ENCODE data around the gene PCDH20. TPM values are rescaled to one million over a fixed set of nuclear protein-coding genes. Genes with fewer than 3 reads are reported as not detected.

The PCDH20 gene
- polyA plus RNA-seq (2013, experiment 1 of 2): 0.10 TPM
- 0.12 TPM for polyA plus RNA-seq (2013, experiment 2 of 2)

- Histone ChIP-seq H4K8ac (ENCODE audit: low read depth, low read length) (no peak within 1 kb of the TSS), H3K18ac (ENCODE audit: low read length) (no peak within 1 kb of the TSS), H2AK5ac (ENCODE audit: low read depth, low read length) (no peak within 1 kb of the TSS), H3K9me3 (replicated peaks in 1 of 2; ENCODE audit: control insufficient read depth in 2 of 2, insufficient read depth in 1 of 2, low read depth in 1 of 2, low read length in 2 of 2) (no peaks in the 10 kb centered on the region), H3K4me2 (ENCODE audit: insufficient read depth, low read length, poor library complexity, severe bottlenecking) (peak within 1 kb of the TSS; percentile 79), H2BK15ac (ENCODE audit: low read length) (no peak within 1 kb of the TSS), H3K4ac (ENCODE audit: low read length) (no peak within 1 kb of the TSS), H3K9ac (ENCODE audit: low read depth, low read length, poor library complexity) (no peak within 1 kb of the TSS), H2BK12ac (ENCODE audit: low read length) (no peak within 1 kb of the TSS), H4K91ac (ENCODE audit: low read depth, low read length, poor library complexity) (no peak within 1 kb of the TSS), H3K27ac (replicated peaks; ENCODE audit: low read length) (no peak within 1 kb of the TSS), H3K4me3 (ENCODE audit: low read length in 2 of 2) (peak within 1 kb of the TSS; percentile 49 to 79), H3K27me3 (ENCODE audit: control insufficient read depth in 3 of 3, insufficient read depth in 3 of 3, low read depth in 1 of 3, low read length in 3 of 3) (peaks cover 0 to 40% (median 35%) of the 10 kb centered on the region in 3 experiments), H3K36me3 (replicated peaks in 1 of 2; ENCODE audit: control insufficient read depth in 2 of 2, insufficient read depth in 2 of 2, low read length in 2 of 2) (peaks cover 0 to 2% of the 10 kb centered on the region in 2 donors), H2BK120ac (ENCODE audit: low read depth, low read length) (no peak within 1 kb of the TSS), H2BK5ac (ENCODE audit: low read length) (no peak within 1 kb of the TSS), H3K79me1 (ENCODE audit: low read depth, low read length) (no peaks in the 10 kb centered on the region), H3K4me1 (ENCODE audit: control insufficient read depth in 2 of 2, insufficient read depth in 1 of 2, low read depth in 1 of 2, low read length in 2 of 2) (peaks cover 7 to 10% of the 10 kb centered on the region in 2 donors), H2AFZ (ENCODE audit: low read length) (peak within 1 kb of the TSS; percentile 93), H3K14ac (ENCODE audit: low read length) (no peak within 1 kb of the TSS), H3K23ac (ENCODE audit: low read depth, low read length, poor library complexity) (no peak within 1 kb of the TSS)
- WGBS, 2 donors (ENCODE audit: extremely low coverage in 2 of 2, insufficient read length in 2 of 2, insufficient replicate concordance in 1 of 2): no CpG with 5 or more reads among the region's 3 CpGs
- no peak for DNase-seq (ENCODE audit: low spot score)
These were observed at the start of gene PCDH20 for GRCh38 chr13:61415749-61416148. PCDH20 (minus strand) TSS chr13:61415849; CDS start chr13:61415158, 691 bp downstream.

- Histone ChIP-seq H2BK12ac (ENCODE audit: low read length) (no peak overlapping the region), H3K18ac (ENCODE audit: low read length) (no peak overlapping the region), H4K91ac (ENCODE audit: low read depth, low read length, poor library complexity) (no peak overlapping the region), H3K9me3 (replicated peaks in 1 of 2; ENCODE audit: control insufficient read depth in 2 of 2, insufficient read depth in 1 of 2, low read depth in 1 of 2, low read length in 2 of 2) (no peaks in the 10 kb centered on the region), H3K36me3 (replicated peaks in 1 of 2; ENCODE audit: control insufficient read depth in 2 of 2, insufficient read depth in 2 of 2, low read length in 2 of 2) (no peaks in the 10 kb centered on the region), H2BK15ac (ENCODE audit: low read length) (no peak overlapping the region), H3K14ac (ENCODE audit: low read length) (no peak overlapping the region), H3K4me1 (ENCODE audit: control insufficient read depth in 2 of 2, insufficient read depth in 1 of 2, low read depth in 1 of 2, low read length in 2 of 2) (no peaks in the 10 kb centered on the region), H3K4ac (ENCODE audit: low read length) (no peak overlapping the region), H2AK5ac (ENCODE audit: low read depth, low read length) (no peak overlapping the region), H3K4me3 (ENCODE audit: low read length in 2 of 2) (no peak overlapping the region), H3K27me3 (ENCODE audit: control insufficient read depth in 3 of 3, insufficient read depth in 3 of 3, low read depth in 1 of 3, low read length in 3 of 3) (no peaks in the 10 kb centered on the region), H3K4me2 (ENCODE audit: insufficient read depth, low read length, poor library complexity, severe bottlenecking) (no peak overlapping the region), H4K8ac (ENCODE audit: low read depth, low read length) (no peak overlapping the region), H3K79me1 (ENCODE audit: low read depth, low read length) (no peaks in the 10 kb centered on the region), H2BK120ac (ENCODE audit: low read depth, low read length) (no peak overlapping the region), H2BK5ac (ENCODE audit: low read length) (no peak overlapping the region), H3K23ac (ENCODE audit: low read depth, low read length, poor library complexity) (no peak overlapping the region), H3K27ac (replicated peaks; ENCODE audit: low read length) (no peak overlapping the region), H3K9ac (ENCODE audit: low read depth, low read length, poor library complexity) (no peak overlapping the region), H2AFZ (ENCODE audit: low read length) (no peak overlapping the region)
- no peak for DNase-seq (ENCODE audit: low spot score)
- WGBS, 2 donors (ENCODE audit: extremely low coverage in 2 of 2, insufficient read length in 2 of 2, insufficient replicate concordance in 1 of 2): no CpG with 5 or more reads among the region's 1 CpG
These were observed 47.4 kb upstream of the PCDH20 start for GRCh38 chr13:61463024-61463423.

- Histone ChIP-seq H2BK12ac (ENCODE audit: low read length) (no peak overlapping the region), H3K27ac (replicated peaks; ENCODE audit: low read length) (no peak overlapping the region), H3K4me2 (ENCODE audit: insufficient read depth, low read length, poor library complexity, severe bottlenecking) (no peak overlapping the region), H2AFZ (ENCODE audit: low read length) (no peak overlapping the region), H3K18ac (ENCODE audit: low read length) (no peak overlapping the region), H3K27me3 (ENCODE audit: control insufficient read depth in 3 of 3, insufficient read depth in 3 of 3, low read depth in 1 of 3, low read length in 3 of 3) (no peaks in the 10 kb centered on the region), H3K9ac (ENCODE audit: low read depth, low read length, poor library complexity) (no peak overlapping the region), H3K4me1 (ENCODE audit: control insufficient read depth in 2 of 2, insufficient read depth in 1 of 2, low read depth in 1 of 2, low read length in 2 of 2) (no peaks in the 10 kb centered on the region), H2AK5ac (ENCODE audit: low read depth, low read length) (no peak overlapping the region), H2BK120ac (ENCODE audit: low read depth, low read length) (no peak overlapping the region), H3K4me3 (ENCODE audit: low read length in 2 of 2) (no peak overlapping the region), H4K8ac (ENCODE audit: low read depth, low read length) (no peak overlapping the region), H3K14ac (ENCODE audit: low read length) (no peak overlapping the region), H2BK5ac (ENCODE audit: low read length) (no peak overlapping the region), H2BK15ac (ENCODE audit: low read length) (no peak overlapping the region), H4K91ac (ENCODE audit: low read depth, low read length, poor library complexity) (no peak overlapping the region), H3K9me3 (replicated peaks in 1 of 2; ENCODE audit: control insufficient read depth in 2 of 2, insufficient read depth in 1 of 2, low read depth in 1 of 2, low read length in 2 of 2) (no peaks in the 10 kb centered on the region), H3K36me3 (replicated peaks in 1 of 2; ENCODE audit: control insufficient read depth in 2 of 2, insufficient read depth in 2 of 2, low read length in 2 of 2) (no peaks in the 10 kb centered on the region), H3K4ac (ENCODE audit: low read length) (no peak overlapping the region), H3K23ac (ENCODE audit: low read depth, low read length, poor library complexity) (no peak overlapping the region), H3K79me1 (ENCODE audit: low read depth, low read length) (no peaks in the 10 kb centered on the region)
- DNase-seq (ENCODE audit: low spot score): no peak
- no CpG with 5 or more reads among the region's 1 CpG for WGBS, 2 donors (ENCODE audit: extremely low coverage in 2 of 2, insufficient read length in 2 of 2, insufficient replicate concordance in 1 of 2)
These were observed 37.5 kb upstream of the PCDH20 start for GRCh38 chr13:61453121-61453520.

GRCh38 chr13:61432029-61432428 lies 16.4 kb upstream of the PCDH20 start:
- Histone ChIP-seq H3K27me3 (ENCODE audit: control insufficient read depth in 3 of 3, insufficient read depth in 3 of 3, low read depth in 1 of 3, low read length in 3 of 3) (no peaks in the 10 kb centered on the region), H2BK12ac (ENCODE audit: low read length) (no peak overlapping the region), H3K79me1 (ENCODE audit: low read depth, low read length) (no peaks in the 10 kb centered on the region), H2BK5ac (ENCODE audit: low read length) (no peak overlapping the region), H3K9ac (ENCODE audit: low read depth, low read length, poor library complexity) (no peak overlapping the region), H3K36me3 (replicated peaks in 1 of 2; ENCODE audit: control insufficient read depth in 2 of 2, insufficient read depth in 2 of 2, low read length in 2 of 2) (no peaks in the 10 kb centered on the region), H2AFZ (ENCODE audit: low read length) (no peak overlapping the region), H2BK120ac (ENCODE audit: low read depth, low read length) (no peak overlapping the region), H3K4me1 (ENCODE audit: control insufficient read depth in 2 of 2, insufficient read depth in 1 of 2, low read depth in 1 of 2, low read length in 2 of 2) (no peaks in the 10 kb centered on the region), H4K8ac (ENCODE audit: low read depth, low read length) (no peak overlapping the region), H3K4me2 (ENCODE audit: insufficient read depth, low read length, poor library complexity, severe bottlenecking) (no peak overlapping the region), H4K91ac (ENCODE audit: low read depth, low read length, poor library complexity) (no peak overlapping the region), H2BK15ac (ENCODE audit: low read length) (no peak overlapping the region), H2AK5ac (ENCODE audit: low read depth, low read length) (no peak overlapping the region), H3K18ac (ENCODE audit: low read length) (no peak overlapping the region), H3K27ac (replicated peaks; ENCODE audit: low read length) (no peak overlapping the region), H3K14ac (ENCODE audit: low read length) (no peak overlapping the region), H3K4ac (ENCODE audit: low read length) (no peak overlapping the region), H3K4me3 (ENCODE audit: low read length in 2 of 2) (no peak overlapping the region), H3K9me3 (replicated peaks in 1 of 2; ENCODE audit: control insufficient read depth in 2 of 2, insufficient read depth in 1 of 2, low read depth in 1 of 2, low read length in 2 of 2) (no peaks in the 10 kb centered on the region), H3K23ac (ENCODE audit: low read depth, low read length, poor library complexity) (no peak overlapping the region)
- WGBS, 2 donors (ENCODE audit: extremely low coverage in 2 of 2, insufficient read length in 2 of 2, insufficient replicate concordance in 1 of 2): no CpG with 5 or more reads among the region's 1 CpG
- no peak for DNase-seq (ENCODE audit: low spot score)

Data from neuronal stem cell (in vitro differentiated cells).